Activated B cell treated with CpG ODN at 0.5 μM for 24 hours (primary cell): Measurements from ENCODE around the gene C19orf53. TPM values are rescaled to one million over a fixed set of nuclear protein-coding genes. Genes with fewer than 3 reads are reported as not detected.
A peak's percentile ranks its signal among the peaks of the same experiment; 100 is the strongest.

ENCODE experiments used
- ATAC-seq: fragments of 200-7000 bp; cut with Tn5 transposase; one replicate; pipeline ENCODE4 v1.10.0; 2021; ENCODE audit warnings: low read depth, mild to moderate bottlenecking, moderate library complexity
- CTCF ChIA-PET: fragments of 350-600 bp; sonication (Branson Sonifier 250); formaldehyde crosslinking; loops from one replicate; lab custom pipeline; 2021; ENCODE audit warnings: antibody characterized with exemption; lab: Charles Lee
- POLR2A ChIA-PET: fragments of 350-600 bp; sonication (Branson Sonifier 250); formaldehyde crosslinking; loops from one replicate; lab custom pipeline; 2021; ENCODE audit warnings: antibody characterized with exemption; lab: Charles Lee
- DNase-seq: peaks from one replicate; pipeline ENCODE4 v3.0.0; 2022
- H3K27ac Mint-ChIP-seq: one replicate; pipeline ENCODE4 v1.8.0; 2020; ENCODE audit warnings: mixed read lengths
- H3K27me3 Mint-ChIP-seq: one replicate; pipeline ENCODE4 v1.8.0; 2021; ENCODE audit warnings: mixed read lengths
- H3K36me3 Mint-ChIP-seq: one replicate; pipeline ENCODE4 v1.8.0; 2021; ENCODE audit warnings: low read depth, mixed read lengths
- H3K4me1 Mint-ChIP-seq: one replicate; pipeline ENCODE4 v1.8.0; 2021; ENCODE audit warnings: mixed read lengths
- H3K4me3 Mint-ChIP-seq: one replicate; pipeline ENCODE4 v1.8.0; 2020; ENCODE audit warnings: mild to moderate bottlenecking, mixed read lengths
- H3K9me3 Mint-ChIP-seq: one replicate; pipeline ENCODE4 v1.8.0; 2020; ENCODE audit warnings: mixed read lengths
- CTCF ChIP-seq: fragments of 200-600 bp; IDR thresholded peaks from one replicate; pipeline ENCODE4 v1.8.0; 2022; ENCODE audit warnings: antibody characterized with exemption, mild to moderate bottlenecking
- intact Hi-C: fragments of 100-400 bp; cut with micrococcal nuclease; formaldehyde crosslinking; loops from one replicate; pipeline ENCODE4 v1.15.1; 2024
- total RNA-seq: library from RNA; stranded (reverse); gene quantifications from 2 replicates; pipeline ENCODE4 v1.2.3, GENCODE V29; 2022

The C19orf53 gene
- total RNA-seq, 1 donor from 2014 or later = 74.9 TPM

- DNase-seq = no peak
- peaks cover 16% of the 10 kb centered on the region for H3K4me1 Mint-ChIP-seq
- H3K9me3 Mint-ChIP-seq = no peaks in the 10 kb centered on the region
- POLR2A ChIA-PET = interaction anchor here (0.6 to 3.2 kb wide), 4 partner anchors 11 to 619 kb away, joined by 3 to 19 read pairs (median 8); partner anchors contain the start of genes ADGRE5 and C19orf53
- ATAC-seq = no peak
- H3K27me3 Mint-ChIP-seq = no peaks in the 10 kb centered on the region
- no peak for TF ChIP-seq CTCF
- intact Hi-C loops = no loop called here
- H3K4me3 Mint-ChIP-seq = peak overlapping the region; percentile 74
- no peak overlapping the region for H3K27ac Mint-ChIP-seq
- CTCF ChIA-PET = no interaction called here
- peaks cover 35% of the 10 kb centered on the region for H3K36me3 Mint-ChIP-seq
These were observed 11.0 kb upstream of the C19orf53 start for GRCh38 chr19:13763265-13763664.

GRCh38 chr19:13764101-13764807, 10.0 kb upstream of the C19orf53 start, which contains the start of gene MRI1:
TSS of gene MRI1 (plus strand) at chr19:13764522. CDS start at chr19:13764589, 67 bp downstream.
- peaks cover 16% of the 10 kb centered on the region for H3K4me1 Mint-ChIP-seq
- no peaks in the 10 kb centered on the region for H3K27me3 Mint-ChIP-seq
- ATAC-seq (peak; percentile 84), DNase-seq (peak; percentile 70)
- H3K36me3 Mint-ChIP-seq = peaks cover 29% of the 10 kb centered on the region
- TF ChIP-seq CTCF = no peak
- H3K9me3 Mint-ChIP-seq = no peaks in the 10 kb centered on the region
- POLR2A ChIA-PET = interaction anchor here (0.9 to 3.2 kb wide), 8 partner anchors 10 to 142 kb away, joined by 3 to 19 read pairs (median 4); partner anchors contain the start of genes C19orf53, CC2D1A and ZSWIM4
- CTCF ChIA-PET = interaction anchor here (0.7 to 1.1 kb wide), 4 partner anchors 34 to 307 kb away, joined by 3 to 4 read pairs (median 4); no protein-coding TSS in a partner anchor
- peak within 1 kb of the TSS; percentile 70 for H3K27ac Mint-ChIP-seq
- intact Hi-C loops = loop anchor here (1.0 kb wide), 2 partner anchors 10 to 31 kb away; partner anchors contain the start of genes C19orf53 and ZSWIM4
- peak within 1 kb of the TSS; percentile 86 for H3K4me3 Mint-ChIP-seq

GRCh38 chr19:13764821-13765394, 9.3 kb upstream of the C19orf53 start:
- H3K4me1 Mint-ChIP-seq = peaks cover 16% of the 10 kb centered on the region
- peaks cover 29% of the 10 kb centered on the region for H3K36me3 Mint-ChIP-seq
- CTCF ChIA-PET = interaction anchor here (0.5 to 1.1 kb wide), 5 partner anchors 20 to 307 kb away, joined by 3 to 4 read pairs (median 4); no protein-coding TSS in a partner anchor
- H3K9me3 Mint-ChIP-seq = no peaks in the 10 kb centered on the region
- no peaks in the 10 kb centered on the region for H3K27me3 Mint-ChIP-seq
- H3K27ac Mint-ChIP-seq = no peak overlapping the region
- no peak for TF ChIP-seq CTCF
- intact Hi-C loops = loop anchor here (1.0 kb wide), 2 partner anchors 9 to 30 kb away; partner anchors contain the start of genes C19orf53 and ZSWIM4
- ATAC-seq (peak; percentile 53), DNase-seq (peak; percentile 37)
- peak overlapping the region; percentile 79 for H3K4me3 Mint-ChIP-seq
- POLR2A ChIA-PET = interaction anchor here (0.9 to 3.2 kb wide), 8 partner anchors 9 to 142 kb away, joined by 3 to 19 read pairs (median 4); partner anchors contain the start of genes C19orf53, CC2D1A and ZSWIM4

- no peaks in the 10 kb centered on the region for H3K27me3 Mint-ChIP-seq
- DNase-seq (no peak), ATAC-seq (no peak)
- peaks cover 31% of the 10 kb centered on the region for H3K36me3 Mint-ChIP-seq
- TF ChIP-seq CTCF = no peak
- H3K9me3 Mint-ChIP-seq = no peaks in the 10 kb centered on the region
- peaks cover 16% of the 10 kb centered on the region for H3K4me1 Mint-ChIP-seq
- CTCF ChIA-PET = interaction anchor here (0.5 to 1.1 kb wide), 2 partner anchors 20 to 97 kb away, joined by 4 read pairs; no protein-coding TSS in a partner anchor
- intact Hi-C loops = no loop called here
- POLR2A ChIA-PET = interaction anchor here (0.9 to 3.2 kb wide), 6 partner anchors 9 to 97 kb away, joined by 3 to 19 read pairs (median 5); partner anchors contain the start of genes C19orf53 and ZSWIM4
- H3K4me3 Mint-ChIP-seq = peak overlapping the region; percentile 79
- peak overlapping the region; percentile 47 for H3K27ac Mint-ChIP-seq
These were observed 8.7 kb upstream of the C19orf53 start for GRCh38 chr19:13765395-13766094.
